PC-9 (cell line): ENCODE data around the gene HIPK4. TPM values are rescaled to one million over a fixed set of nuclear protein-coding genes. Genes with fewer than 3 reads are reported as not detected.

Experiments
- BruUV-seq: library from RNA; stranded (reverse); fragments of 400-500 nt; replicated peaks from 2 replicates; lab custom pipeline; 2021; lab: Mats Ljungman, UMichigan
- CTCF ChIA-PET: fragments of 300-600 bp; sonication (Branson Sonifier 250); formaldehyde crosslinking; loops from one replicate; lab custom pipeline; 2022; ENCODE audit warnings: antibody characterized with exemption; lab: Charles Lee
- POLR2A ChIA-PET: fragments of 300-600 bp; sonication (Branson Sonifier 250); formaldehyde crosslinking; loops from one replicate; lab custom pipeline; 2022; ENCODE audit warnings: antibody characterized with exemption; ENCODE audit not compliant: unreplicated experiment; lab: Charles Lee
- DNase-seq, 2 experiments: peaks; one replicate each; pipeline versions ENCODE4 v3.0.0 to v3.0.0-alpha.2; 2015 to 2022; ENCODE audit warnings: mixed read lengths in 1 of 2
- H2AFZ ChIP-seq: fragments of 200-600 bp; sonication (generic); 2 replicates; pipeline ENCODE4 v1.8.1; 2017; ENCODE audit warnings: antibody characterized with exemption
- H3F3A ChIP-seq: fragments of 200-600 bp; sonication (generic); 2 replicates; pipeline ENCODE4 v1.8.1; 2017; ENCODE audit warnings: antibody characterized with exemption, mild to moderate bottlenecking, low read depth; ENCODE audit not compliant: insufficient read depth
- H3K27ac ChIP-seq: fragments of 200-600 bp; sonication (generic); 2 replicates; pipeline ENCODE4 v1.6.1; 2016; ENCODE audit warnings: mixed run types
- H3K27me3 ChIP-seq: fragments of 200-600 bp; sonication (generic); 2 replicates; pipeline ENCODE4 v1.6.1; 2016; ENCODE audit warnings: low read depth, mixed run types; ENCODE audit not compliant: insufficient read depth
- H3K36me3 ChIP-seq: fragments of 200-600 bp; sonication (generic); 2 replicates; pipeline ENCODE4 v1.6.1; 2016; ENCODE audit warnings: low read depth, mixed run types
- H3K4me1 ChIP-seq: fragments of 200-600 bp; sonication (generic); replicated peaks from 2 replicates; pipeline ENCODE4 v1.6.1; 2016; ENCODE audit warnings: mixed run types; ENCODE audit not compliant: insufficient read depth
- H3K4me2 ChIP-seq: fragments of 200-600 bp; sonication (generic); 2 replicates; pipeline ENCODE4 v1.6.1; 2017; ENCODE audit warnings: mixed run types
- H3K4me3 ChIP-seq: fragments of 200-600 bp; sonication (generic); 2 replicates; pipeline ENCODE4 v1.6.1; 2016; ENCODE audit warnings: mixed run types
- H3K79me2 ChIP-seq: fragments of 200-600 bp; sonication (generic); 2 replicates; pipeline ENCODE4 v1.6.1; 2017; ENCODE audit warnings: low read depth, mixed run types
- H3K9me2 ChIP-seq: fragments of 200-600 bp; sonication (generic); 2 replicates; pipeline ENCODE4 v1.8.1; 2017; ENCODE audit warnings: mild to moderate bottlenecking; ENCODE audit not compliant: insufficient read depth
- H3K9me3 ChIP-seq: fragments of 200-600 bp; sonication (generic); 2 replicates; pipeline ENCODE4 v1.8.1; 2016; ENCODE audit warnings: low read depth; ENCODE audit not compliant: insufficient read depth
- H4K20me1 ChIP-seq: fragments of 200-600 bp; sonication (generic); 2 replicates; pipeline ENCODE4 v1.8.1; 2017; ENCODE audit not compliant: insufficient read depth
- CTCF ChIP-seq: fragments of 200-600 bp; sonication (generic); conservative IDR thresholded peaks from 2 replicates; pipeline ENCODE4 v1.6.1; 2017; ENCODE audit warnings: mixed run types, antibody characterized with exemption, mild to moderate bottlenecking, moderate library complexity
- EZH2 ChIP-seq: fragments of 200-600 bp; sonication (generic); IDR thresholded peaks from 2 replicates; pipeline ENCODE4 v1.8.0; 2017; ENCODE audit warnings: antibody characterized with exemption, low read depth
- intact Hi-C: fragments of 100-400 bp; cut with micrococcal nuclease; formaldehyde crosslinking; loops from one replicate; pipeline ENCODE4 v1.10.0; 2022; ENCODE audit not compliant: unreplicated experiment
- total RNA-seq: library from RNA; stranded (reverse); gene quantifications from 2 replicates; pipeline ENCODE4 v1.2.3, GENCODE V29; 2021

Gene HIPK4
- total RNA-seq, 1 experiment from 2014 or later = 0.37 TPM

GRCh38 chr19:40425450-40426287 lies 35.7 kb upstream of the HIPK4 start, which contains the start of gene SERTAD1:
SERTAD1 (minus strand) TSS chr19:40425992; CDS start chr19:40423546, 2,446 bp downstream.
- intact Hi-C loops = loop anchor here (1.0 to 10.0 kb wide), 4 partner anchors 18 to 292 kb away; partner anchors contain the start of genes COQ8B and ITPKC
- ChIA-PET POLR2A (interaction anchor here (0.5 to 0.8 kb wide), 14 partner anchors 11 to 1373 kb away, joined by 3 to 12 read pairs (median 6); partner anchors contain the start of genes ACTMAP and BLVRB), CTCF (interaction anchor here (1.0 kb wide), 1 partner anchor 120 kb away, joined by 3 read pairs; no protein-coding TSS in a partner anchor)
- Histone ChIP-seq H3K4me3 (peak within 1 kb of the TSS; percentile 87), H3K79me2 (peaks cover 28% of the 10 kb centered on the region), H2AFZ (peak within 1 kb of the TSS; percentile 97), H3K4me2 (peak within 1 kb of the TSS; percentile 98), H3K9me2 (no peaks in the 10 kb centered on the region), H3K27me3 (no peaks in the 10 kb centered on the region), H4K20me1 (no peaks in the 10 kb centered on the region), H3K36me3 (no peaks in the 10 kb centered on the region), H3K9me3 (no peaks in the 10 kb centered on the region), H3F3A (peaks cover 5% of the 10 kb centered on the region; the same call in 1 of the 2 replicates), H3K4me1 (peaks cover 12% of the 10 kb centered on the region), H3K27ac (peak within 1 kb of the TSS; percentile 92)
- TF ChIP-seq EZH2 (no peak), CTCF (peak; percentile 81)
- peak; percentile 96 to 99 for DNase-seq
- BruUV-seq = no TSS peak

GRCh38 chr19:40424637-40425449 lies 34.9 kb upstream of the HIPK4 start:
- H4K20me1 ChIP-seq = no peaks in the 10 kb centered on the region
- H3K27ac ChIP-seq = peak overlapping the region; percentile 92
- peaks cover 28% of the 10 kb centered on the region for H3K79me2 ChIP-seq
- H3F3A ChIP-seq = peaks cover 5% of the 10 kb centered on the region; the same call in 1 of the 2 replicates
- TF ChIP-seq CTCF (no peak), EZH2 (no peak)
- no peaks in the 10 kb centered on the region for H3K27me3 ChIP-seq
- peaks cover 12% of the 10 kb centered on the region for H3K4me1 ChIP-seq
- H3K4me2 ChIP-seq = peak overlapping the region; percentile 98
- H3K9me2 ChIP-seq = no peaks in the 10 kb centered on the region
- no peaks in the 10 kb centered on the region for H3K9me3 ChIP-seq
- CTCF ChIA-PET = no interaction called here
- peak overlapping the region; percentile 81 for H2AFZ ChIP-seq
- DNase-seq = no peak
- TSS peak; percentile 66 for BruUV-seq
- intact Hi-C loops = loop anchor here (1.0 to 10.0 kb wide), 4 partner anchors 18 to 292 kb away; partner anchors contain the start of genes COQ8B and ITPKC
- POLR2A ChIA-PET = no interaction called here
- no peaks in the 10 kb centered on the region for H3K36me3 ChIP-seq
- peak overlapping the region; percentile 87 for H3K4me3 ChIP-seq

DNA sequence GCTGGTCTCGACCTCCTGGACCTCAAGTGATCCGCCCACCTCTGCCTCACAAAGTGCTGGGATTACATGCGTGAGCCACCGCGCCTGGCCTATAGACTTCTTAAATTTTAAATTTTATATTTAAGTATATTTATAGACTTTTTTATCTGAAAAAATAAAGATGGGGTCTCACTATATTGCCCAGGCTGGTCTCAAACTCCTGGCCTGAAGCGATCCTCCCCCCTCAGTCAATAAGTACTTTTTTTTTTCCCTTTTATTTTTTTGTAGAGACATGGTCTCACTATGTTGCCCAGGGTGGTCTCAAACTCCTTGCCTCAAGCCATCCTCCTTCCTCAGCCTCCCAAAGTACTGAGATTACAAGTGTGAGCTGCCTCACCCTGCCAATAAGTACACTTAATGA lies 34.0 kb upstream of the HIPK4 start:
- TF ChIP-seq CTCF (no peak), EZH2 (no peak)
- no peaks in the 10 kb centered on the region for H3K36me3 ChIP-seq
- no TSS peak for BruUV-seq
- H3K27me3 ChIP-seq = no peaks in the 10 kb centered on the region
- no peak overlapping the region for H3K27ac ChIP-seq
- intact Hi-C loops = loop anchor here (10.0 kb wide), 1 partner anchor 101 kb away; no protein-coding TSS in a partner anchor
- peak overlapping the region; percentile 98 for H3K4me2 ChIP-seq
- ChIA-PET CTCF (no interaction called here), POLR2A (no interaction called here)
- no peaks in the 10 kb centered on the region for H3K9me2 ChIP-seq
- H3K4me1 ChIP-seq = peaks cover 12% of the 10 kb centered on the region
- H4K20me1 ChIP-seq = no peaks in the 10 kb centered on the region
- H3K9me3 ChIP-seq = no peaks in the 10 kb centered on the region
- DNase-seq = no peak
- peaks cover 5% of the 10 kb centered on the region; the same call in 1 of the 2 replicates for H3F3A ChIP-seq
- H3K79me2 ChIP-seq = peaks cover 28% of the 10 kb centered on the region
- H3K4me3 ChIP-seq = no peak overlapping the region; the same call in 1 of the 2 replicates
- H2AFZ ChIP-seq = no peak overlapping the region
